ENCODE results near the gene PCYT2.
A peak's percentile ranks its signal among the peaks of the same experiment; 100 is the strongest.
"Not testable (repeated sequence)": the region's sequence is repeated elsewhere in the genome, so short reads cannot be mapped to it uniquely, and the experiment has no call there.

The PCYT2 gene

GRCh38 chr17:81926451-81927151 lies 15.4 kb upstream of the PCYT2 start:
- DNase-seq, result peak; percentile 49

- no peak for DNase-seq
Observed at GRCh38 chr17:81925860-81926450, 14.8 kb upstream of the PCYT2 start.

DNA sequence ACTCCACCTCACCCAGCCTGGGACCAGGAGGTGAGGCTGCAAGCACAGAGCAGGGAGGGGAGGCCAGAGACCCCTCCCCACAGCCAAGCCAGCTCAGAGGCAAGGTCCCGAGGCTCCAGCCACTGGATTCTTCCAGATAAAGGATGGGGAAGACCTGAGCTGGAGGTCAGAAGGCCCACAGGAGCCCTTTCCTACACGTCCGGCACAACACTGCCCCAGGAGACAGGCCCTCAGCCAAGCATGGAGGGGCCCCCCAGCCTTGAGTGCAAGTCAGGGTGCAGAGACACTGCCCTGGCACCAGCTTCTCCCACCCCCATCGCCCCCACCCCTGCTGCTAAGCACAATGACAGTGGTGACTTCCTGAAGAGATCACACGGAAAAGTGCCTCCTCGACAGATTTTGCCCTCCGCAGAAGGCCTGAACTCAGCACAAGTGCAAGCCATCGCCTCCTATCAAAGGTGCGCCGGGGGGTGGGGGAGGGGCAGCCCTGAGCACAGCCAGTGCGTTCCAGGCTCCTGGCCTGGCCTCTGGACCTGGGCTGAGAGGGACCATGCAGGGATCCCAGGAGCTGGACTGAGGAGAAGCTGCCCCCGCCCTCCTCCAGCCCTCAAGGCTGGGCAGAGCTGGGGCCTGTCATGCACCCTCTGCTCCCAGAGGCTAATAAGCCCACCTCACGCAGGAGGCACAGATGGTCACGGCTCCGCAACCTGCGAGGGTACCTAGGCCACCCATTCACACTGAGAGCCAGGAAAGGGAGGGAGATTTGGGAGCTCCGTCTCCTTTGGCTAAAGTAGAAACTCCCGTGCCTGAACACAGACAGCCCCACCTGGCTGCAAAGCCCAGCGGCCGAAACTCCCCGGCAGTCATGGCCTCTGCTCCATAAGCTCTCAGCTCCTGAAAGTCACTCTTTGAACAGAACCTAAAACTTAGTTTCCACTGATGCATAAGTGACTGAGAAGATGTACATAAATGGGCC lies 13.6 kb upstream of the PCYT2 start:
- no peak for DNase-seq

DNA sequence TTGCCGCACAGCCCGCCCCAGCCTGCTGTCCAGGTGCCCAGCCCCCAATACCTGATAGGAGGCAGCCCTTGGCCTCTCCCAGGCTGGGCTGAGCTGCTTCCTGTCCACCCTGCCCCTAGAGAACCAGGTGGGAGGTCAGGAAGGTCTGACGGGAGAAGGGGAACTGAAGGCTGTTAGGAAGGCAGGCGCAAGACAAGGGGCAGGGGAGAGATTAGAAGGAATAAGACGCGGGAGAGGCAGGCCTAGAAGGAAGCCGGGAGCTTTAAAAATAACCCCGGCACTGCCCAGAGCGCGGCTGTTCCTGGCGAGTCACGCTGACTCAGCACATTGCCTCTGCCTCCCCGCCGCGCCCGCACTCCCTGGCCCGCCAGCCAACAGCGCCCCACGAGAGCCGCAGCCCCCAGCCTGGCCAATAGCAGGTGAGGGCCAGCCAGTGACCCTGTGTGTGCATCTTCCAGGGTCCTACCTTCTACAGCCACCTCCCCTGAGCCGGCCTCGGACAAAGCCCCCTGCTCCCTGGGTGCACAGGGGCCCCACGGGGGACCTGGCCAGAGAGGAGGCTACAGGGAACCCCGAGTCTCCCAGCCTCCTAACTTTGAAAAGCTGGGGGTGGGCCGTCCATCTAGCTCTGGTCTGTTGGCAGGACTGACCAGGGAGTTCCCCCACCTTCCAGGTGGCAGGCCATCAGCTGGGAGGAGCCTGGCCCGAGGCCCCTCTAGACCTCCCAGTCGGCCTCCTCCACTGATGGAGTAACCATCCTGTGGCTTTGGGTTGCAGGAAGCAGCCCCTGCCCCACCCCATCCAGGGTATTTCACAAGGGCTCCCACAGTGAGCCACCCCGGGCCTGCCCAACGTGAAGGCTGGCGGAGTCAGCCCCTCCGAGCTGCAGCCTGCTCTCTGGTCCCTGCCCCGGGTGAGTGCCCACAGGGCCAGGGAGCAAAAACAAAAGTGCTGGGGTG lies 12.4 kb upstream of the PCYT2 start:
- DNase-seq, result no peak

DNA sequence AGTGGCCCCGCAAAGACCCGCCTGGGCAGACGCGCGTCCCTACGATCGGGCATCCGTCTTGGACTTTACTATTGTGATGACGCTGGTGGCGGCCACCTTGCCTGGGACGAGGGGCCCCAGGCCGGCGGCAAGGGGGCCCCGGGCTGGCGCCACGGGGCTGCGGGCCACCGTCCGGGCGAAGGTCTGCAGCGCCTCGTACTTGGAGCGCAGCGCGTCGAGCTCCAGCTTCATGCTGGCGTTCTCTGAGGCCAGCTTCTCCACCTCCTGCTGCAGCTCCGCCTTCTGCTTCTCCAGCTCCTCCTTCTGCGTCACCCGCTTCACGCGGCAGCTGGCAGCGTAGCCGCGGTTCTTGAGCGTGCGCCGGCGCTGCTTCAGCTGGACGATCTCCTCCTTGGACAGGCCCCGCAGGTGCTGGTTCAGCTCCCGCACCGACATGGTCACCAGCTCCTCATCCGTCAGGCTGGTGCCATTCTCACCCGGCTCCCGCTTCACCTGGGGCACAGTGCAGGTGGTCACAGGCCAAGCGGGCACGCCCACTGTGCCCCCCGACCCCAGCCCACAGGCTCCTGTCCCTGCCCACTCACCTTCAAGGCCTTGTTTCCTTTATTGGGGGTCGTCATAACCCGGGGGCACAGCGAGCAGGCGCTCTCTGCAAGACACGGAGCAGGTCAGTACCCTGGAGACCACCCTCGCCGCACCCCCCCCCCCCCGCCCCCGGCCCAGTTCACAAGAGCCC lies 11.5 kb upstream of the PCYT2 start:
- DNase-seq, result no peak

- no peak for DNase-seq
Observed at GRCh38 chr17:81921996-81922565, 10.9 kb upstream of the PCYT2 start.

- no peak for DNase-seq
Observed at GRCh38 chr17:81921537-81921862, 10.3 kb upstream of the PCYT2 start.

DNA sequence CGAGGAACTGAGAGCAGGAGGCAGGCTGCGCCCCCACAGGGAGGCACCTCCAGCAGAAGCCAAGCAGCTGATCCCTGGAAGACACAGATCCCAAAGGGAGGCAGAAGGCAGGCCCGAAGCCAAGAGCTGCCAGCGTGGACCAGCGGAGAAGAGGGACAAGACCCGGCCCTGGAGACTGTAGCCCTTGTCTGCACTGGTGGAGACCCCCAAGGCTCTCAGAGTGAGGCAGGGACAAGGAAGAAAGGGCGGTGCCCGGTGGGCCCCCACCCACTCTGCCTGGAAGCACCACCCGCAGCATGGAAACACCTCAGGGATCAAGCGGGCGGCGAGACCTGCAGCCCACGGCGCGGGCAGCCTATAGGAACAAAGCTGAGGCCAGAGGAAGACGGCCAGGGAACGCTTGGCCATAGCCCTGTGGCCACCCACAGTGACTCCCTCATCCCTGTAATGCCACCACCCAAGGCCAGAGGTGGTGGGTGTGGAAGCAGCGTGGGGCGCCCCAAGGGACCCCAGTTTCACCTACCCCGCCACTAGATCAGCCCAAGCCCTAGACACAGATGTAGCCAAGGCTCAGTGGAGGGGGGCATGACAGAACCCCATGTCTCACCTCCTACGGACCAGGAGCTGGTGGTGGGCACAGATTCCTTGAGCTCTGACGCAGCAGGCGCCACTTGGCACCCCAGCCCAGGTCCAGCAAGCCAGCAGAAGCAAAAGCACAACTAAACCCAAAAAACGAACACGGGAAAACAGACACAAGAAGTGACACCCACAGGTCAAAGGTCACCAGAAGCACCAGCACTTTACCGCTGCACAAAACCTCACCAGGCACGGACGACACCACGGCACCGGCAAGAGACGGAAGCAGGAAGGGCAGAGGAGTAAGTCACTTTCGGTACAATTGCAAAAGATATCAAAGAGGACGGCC lies 9.7 kb upstream of the PCYT2 start:
- DNase-seq, result no peak

- no peak for DNase-seq
Observed at GRCh38 chr17:81918832-81919545, 7.8 kb upstream of the PCYT2 start.

DNA sequence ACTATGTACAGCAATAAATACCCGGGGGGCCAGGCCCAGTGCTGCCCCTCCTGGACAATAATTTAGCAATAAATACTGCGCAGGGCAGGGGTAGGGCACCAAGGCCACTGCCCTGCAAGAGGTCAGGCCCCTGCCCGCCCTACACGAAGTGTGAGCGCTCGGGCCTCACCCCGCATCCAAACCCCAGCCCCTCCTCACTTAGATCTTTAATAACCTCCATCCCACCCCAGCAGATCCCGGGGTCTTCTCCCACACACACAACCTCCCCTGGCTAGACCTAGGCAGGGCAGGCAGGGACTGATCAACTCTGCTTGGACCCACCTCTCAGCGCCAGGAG lies 7.1 kb upstream of the PCYT2 start:
- not testable (repeated sequence) for DNase-seq

DNA sequence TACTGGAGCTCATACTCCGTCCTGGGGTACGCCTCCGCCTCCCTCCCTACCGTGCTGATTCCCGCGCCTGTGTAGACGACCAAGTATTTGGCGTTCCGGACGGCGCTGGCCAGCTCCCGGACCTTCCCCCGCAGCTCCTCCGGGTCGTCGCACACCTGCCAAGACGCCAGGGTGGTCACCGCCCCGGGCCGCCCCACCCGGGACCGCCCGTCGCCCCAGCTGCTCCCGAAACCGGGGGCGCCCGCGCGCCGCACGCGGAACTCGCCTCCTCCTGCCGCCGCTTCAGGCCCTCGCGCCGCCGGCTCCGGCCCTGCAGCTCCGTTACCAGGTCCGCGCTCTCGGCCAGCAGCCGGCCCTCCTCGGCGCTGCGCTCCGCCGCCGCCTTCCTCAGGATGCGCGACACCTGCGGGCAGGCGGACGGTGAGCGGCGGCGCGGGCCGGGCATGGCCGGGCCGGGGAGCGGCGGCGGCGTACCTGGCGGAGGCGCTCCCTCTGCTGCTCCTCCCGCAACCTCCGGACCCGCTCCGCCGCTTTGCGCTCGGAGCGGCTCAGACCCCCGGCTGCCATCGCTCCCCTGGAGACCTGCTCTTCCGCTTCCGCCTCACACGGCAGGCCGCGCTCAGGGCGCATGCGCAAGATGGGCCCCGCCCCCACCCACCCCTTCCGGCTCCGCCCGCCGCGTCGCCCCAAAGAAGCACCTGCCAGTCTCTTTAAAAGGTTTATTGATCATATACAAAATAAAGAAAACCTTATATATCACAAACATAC lies 6.5 kb upstream of the PCYT2 start, which contains the start of gene SIRT7:
Gene SIRT7, minus strand, starts transcription at position 612 of the 768 bp plus-strand sequence. Its CDS starts 45 bp downstream, at position 567.
- DNase-seq, result peak; percentile 79

- DNase-seq, result no peak
Observed at GRCh38 chr17:81916234-81917001, 5.2 kb upstream of the PCYT2 start.

GRCh38 chr17:81915331-81915730 lies 4.1 kb upstream of the PCYT2 start:
- DNase-seq, result no peak

DNA sequence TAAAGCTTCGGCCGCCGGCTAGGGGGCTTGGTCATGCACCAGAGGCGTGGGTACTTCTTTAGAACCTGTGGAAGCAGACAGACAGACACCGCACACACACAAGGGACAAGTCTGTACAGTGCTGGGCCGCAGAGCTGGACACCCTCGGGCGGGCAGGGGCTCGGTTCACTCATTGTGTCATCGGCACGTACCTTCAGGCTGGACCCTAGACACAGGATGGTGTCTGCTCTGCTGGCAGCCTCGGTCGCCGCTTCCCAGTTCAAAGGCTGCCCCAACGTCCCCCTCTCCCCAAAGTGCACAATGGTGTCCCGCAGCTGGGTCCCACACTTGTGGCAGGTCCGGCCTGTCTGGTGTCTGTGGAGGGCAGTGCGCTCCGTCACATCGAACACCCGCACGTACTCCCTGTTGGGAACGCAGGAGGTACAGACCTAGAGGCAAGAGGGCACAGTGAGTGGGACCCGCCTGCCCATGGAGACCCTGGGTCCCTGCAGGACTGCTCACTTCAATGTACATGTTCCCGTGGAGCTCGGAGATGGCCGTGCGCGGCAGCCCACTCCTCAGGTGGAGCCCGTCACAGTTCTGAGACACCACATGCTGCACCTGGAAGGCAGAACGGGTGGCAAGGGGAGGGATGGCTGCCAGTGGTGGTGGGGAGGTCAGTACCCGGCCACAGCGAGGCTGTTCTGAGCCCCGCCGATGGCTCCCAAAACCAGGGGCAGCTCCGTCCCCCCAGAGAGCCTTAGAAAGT lies 3.1 kb upstream of the PCYT2 start:
- DNase-seq, result no peak

DNA sequence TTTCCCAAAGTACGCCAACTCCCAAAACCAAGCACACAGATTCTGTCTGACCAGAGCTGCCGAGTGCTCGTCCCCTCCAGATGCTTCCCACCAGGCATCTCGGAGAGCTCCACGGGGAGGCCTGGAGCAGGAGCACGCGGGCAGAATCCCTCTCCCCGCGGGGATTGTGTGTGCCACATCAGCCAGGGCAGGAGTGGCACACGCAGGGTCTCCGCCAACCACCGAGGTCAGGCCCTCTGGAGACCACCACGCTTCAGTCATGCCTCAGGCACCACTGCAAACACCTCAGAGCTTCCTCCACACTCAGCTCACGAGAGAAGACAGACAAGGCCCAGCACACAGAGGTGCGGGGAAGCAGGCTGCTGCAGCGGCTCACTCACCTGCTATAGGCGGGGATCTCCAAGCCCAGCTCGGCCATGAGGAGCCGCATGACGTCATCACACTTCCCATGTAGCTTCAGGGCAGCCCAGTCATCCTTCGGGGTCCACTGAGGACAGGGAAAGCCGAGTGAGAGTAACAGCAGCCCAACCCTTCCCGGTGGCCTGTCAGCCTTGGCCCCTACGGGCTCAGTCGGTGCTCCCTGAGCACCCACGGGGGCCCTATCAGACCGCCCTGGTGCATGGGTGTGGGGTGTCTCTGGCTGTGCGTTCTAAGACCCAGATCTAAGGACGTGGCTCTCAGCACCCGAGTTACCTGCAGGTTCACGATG lies 2.3 kb upstream of the PCYT2 start:
- no peak for DNase-seq

- DNase-seq, result no peak
Observed at GRCh38 chr17:81912441-81913309, 1.5 kb upstream of the PCYT2 start.

Measured in activated CD4-positive, alpha-beta T cell treated with anti-CD3 and anti-CD28 coated beads for 1 hour (primary cell).